ENCODE results near the gene VPS51.

VPS51 gene

DNA sequence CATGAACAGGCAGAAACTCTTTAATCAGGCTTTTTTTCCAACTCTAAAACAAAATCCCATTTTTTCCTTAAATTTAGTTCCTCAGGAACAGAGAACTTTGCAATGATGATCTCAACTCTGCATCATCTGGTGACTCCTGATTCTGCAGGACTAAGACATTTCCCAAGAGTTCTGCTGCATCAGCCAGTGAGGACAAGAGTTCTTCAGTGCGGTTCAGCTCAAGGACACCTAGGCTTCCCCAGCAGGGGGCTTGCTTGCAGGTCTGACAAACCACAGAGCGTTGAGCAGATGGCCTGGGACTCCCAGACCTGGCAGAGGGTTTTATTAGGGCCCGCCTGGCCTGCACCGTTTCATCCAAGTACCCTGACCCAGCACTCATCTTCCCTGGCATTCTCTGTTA lies 18.6 kb upstream of the VPS51 start:
- DNase-seq, result no peak

DNA sequence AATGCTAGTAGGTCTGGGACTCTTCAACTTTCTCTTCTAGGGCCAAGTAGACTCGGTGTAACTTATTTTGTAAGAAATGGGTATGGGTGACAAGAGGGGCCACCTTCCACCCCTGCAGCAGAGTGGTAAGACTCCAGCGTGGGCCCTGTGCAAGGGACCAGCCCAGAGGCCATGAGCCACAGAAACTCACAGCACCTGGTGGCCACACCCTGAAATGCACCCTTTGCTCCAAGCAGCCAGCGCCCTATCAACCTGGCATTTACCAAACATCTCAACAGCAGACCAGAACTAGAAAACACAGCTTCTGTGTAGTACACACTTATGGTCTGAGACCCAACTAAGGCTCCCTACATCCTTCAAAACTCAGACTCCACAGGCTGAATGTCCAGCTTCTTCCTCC lies 17.9 kb upstream of the VPS51 start:
- DNase-seq, result peak in 1 of 2 experiments; percentile 18

DNA sequence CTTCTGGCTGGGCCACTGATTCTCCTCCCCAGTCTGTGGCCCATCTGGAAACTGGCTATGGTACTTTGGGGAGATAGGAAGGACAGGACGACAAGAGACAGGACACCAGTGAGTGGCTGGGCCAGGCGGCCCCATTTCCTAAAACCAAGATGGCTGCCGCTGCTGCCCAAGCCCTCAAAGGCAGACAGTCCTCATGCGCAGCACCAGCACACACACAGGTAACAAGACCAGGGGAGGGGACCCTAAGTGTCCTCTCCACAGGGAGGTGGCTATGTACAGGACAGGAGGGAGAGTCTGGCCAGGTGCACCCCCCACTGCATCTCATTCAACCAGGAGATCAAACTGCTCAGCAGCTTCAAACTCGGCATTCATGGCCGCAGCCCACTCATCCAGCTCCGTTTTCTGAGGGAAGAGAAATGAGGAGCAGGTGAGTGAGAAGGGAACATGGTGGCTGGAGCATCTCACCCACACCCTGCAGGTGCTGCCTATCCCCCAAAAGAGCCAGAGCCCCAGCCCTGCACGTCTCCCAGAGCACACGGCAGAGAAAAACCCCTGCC lies 17.1 kb upstream of the VPS51 start:
- DNase-seq, result no peak

DNA sequence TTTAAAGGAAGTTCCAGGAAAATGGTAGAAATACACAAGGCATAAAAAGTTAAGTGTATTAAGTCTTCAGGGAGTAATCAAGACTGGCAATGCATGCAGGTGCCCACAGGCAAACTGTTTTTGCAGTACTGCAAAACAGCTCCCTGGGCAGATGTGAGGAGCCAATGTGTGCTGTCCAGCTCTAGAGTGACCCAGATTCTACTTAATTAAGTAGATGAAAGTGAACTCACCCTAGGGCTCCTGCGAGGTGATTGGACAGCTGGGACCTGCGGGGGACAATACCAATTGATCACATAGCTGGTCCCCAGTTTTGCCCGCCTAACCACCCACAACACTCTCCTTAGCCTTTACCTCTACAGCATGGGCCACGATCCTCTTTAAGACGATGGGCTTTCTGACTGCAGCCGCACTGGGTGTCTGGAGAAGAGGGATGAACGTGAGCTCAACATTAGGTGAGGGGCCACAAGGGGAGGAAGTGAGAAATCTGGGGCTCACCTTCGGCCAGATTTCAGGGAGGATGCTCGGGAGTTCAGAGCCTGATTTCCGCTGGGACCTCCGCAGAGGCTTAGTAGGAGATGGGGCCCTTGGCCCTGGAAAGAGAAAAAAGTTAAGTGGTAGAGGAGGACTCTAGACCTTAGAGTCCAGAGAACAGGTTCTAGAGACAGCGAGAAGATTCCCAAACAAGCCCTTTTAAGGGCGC lies 12.7 kb upstream of the VPS51 start:
- DNase-seq, result no peak

DNA sequence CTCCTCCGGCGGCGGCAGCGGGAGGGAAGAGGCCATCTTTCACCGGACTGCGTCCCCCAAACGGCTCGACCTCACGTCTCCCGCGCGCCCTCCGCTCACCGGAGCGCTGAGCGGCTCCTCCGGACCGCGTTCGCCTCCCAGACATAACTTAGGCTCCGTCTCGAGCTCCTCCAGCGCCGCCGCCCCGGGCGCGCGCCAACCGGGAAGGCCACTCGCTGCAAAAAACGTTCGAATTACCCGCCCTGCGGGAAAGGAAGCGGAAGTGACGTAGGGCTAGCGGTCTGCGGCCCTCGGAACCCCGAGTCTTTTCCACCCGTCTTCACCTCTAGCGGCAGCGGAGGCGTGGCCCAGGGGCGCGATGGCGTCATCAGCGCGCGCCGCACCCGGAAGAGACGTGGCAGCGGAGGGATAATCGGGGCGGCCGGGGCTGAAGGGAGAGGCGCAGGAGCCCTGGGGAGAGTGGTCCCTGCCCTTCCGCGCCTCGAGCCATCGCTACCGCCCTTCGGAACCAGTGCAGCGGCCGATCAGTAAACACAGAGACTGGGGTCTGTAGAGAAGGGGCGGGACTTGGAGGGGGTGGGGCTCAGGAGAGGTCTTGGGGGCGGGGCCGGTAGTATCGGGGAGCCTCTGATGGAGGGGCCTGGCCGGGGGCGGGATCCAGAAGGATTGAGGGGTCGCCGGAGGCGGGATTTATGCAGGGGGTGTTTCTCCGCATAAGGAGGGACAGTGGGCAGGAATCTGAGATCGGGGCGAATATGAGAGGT lies 12.0 kb upstream of the VPS51 start, which contains the start of the genes CDCA5 and ZFPL1:
Gene CDCA5, minus strand, starts transcription at position 207 of the 764 bp plus-strand sequence. Its CDS starts 62 bp downstream, at position 145.
Gene ZFPL1, plus strand, starts transcription at position 389 of the 764 bp plus-strand sequence. CDS start 477 bp downstream, outside the sequence.
- peak; percentile 96 to 97 for DNase-seq

DNA sequence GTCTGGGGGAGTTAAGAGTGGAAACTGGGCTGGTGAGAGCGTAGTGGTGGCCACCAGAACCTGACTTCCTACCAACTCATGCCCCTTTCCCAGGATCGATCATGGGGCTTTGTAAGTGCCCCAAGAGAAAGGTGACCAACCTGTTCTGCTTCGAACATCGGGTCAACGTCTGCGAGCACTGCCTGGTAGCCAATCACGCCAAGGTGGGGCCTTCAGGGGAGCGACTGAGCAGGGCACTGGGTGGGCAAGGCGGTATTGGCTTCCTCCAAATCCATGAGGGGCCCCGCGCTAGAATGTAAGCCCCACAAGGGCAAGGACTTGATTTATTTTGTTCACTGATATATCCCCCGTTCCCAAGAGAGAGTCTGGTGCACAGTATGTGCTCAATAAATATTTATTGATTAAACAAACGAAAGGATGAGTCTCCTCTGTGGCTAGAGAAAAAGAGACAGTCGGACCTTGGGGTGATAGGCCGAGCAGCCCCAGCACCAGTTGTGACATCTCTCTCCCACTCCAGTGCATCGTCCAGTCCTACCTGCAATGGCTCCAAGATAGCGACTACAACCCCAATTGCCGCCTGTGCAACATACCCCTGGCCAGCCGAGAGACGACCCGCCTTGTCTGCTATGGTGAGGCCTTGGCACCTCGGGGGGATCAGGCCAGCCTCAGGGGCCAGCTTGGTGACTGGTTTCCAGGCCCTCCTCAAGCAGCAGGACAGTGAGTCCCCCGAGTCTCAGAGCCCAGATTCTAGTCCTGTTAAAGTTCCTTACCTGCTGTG lies 11.2 kb upstream of the VPS51 start:
- no peak for DNase-seq

- no peak for DNase-seq
Measured at GRCh38 chr11:65085446-65085845, 10.6 kb upstream of the VPS51 start.

- no peak for DNase-seq
Measured at GRCh38 chr11:65086809-65087208, 9.2 kb upstream of the VPS51 start.

- DNase-seq, result no peak
Measured at GRCh38 chr11:65087216-65087615, 8.8 kb upstream of the VPS51 start.

DNA sequence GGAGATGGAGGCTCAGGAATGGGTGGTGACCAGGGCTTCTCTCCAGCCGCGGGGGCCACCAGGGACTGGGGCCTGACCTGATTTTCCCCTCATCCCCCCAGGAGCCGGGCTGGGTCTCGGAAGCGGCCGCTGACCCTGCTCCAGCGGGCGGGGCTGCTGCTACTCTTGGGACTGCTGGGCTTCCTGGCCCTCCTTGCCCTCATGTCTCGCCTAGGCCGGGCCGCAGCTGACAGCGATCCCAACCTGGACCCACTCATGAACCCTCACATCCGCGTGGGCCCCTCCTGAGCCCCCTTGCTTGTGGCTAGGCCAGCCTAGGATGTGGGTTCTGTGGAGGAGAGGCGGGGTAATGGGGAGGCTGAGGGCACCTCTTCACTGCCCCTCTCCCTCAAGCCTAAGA lies 8.2 kb upstream of the VPS51 start:
- DNase-seq, result no peak

DNA sequence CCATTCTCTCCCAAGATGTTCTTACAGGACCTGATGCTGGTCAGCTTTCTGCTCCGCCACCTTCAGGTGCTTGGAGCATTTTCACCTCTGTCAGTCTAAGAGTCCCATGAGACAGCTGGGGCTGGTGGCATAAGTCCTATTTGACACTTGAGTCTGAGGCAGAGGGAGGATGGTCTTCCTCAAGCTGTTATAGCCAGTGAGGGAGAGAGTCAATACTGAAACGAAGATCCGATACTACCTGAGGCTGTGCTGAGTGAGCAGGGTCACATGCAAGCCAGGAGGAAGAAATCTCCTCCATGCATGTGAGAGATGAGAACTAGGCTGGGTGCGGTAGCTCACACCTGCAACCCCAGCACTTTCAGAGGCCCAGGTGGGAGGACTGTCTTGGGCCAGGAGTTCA lies 6.4 kb upstream of the VPS51 start:
- no peak for DNase-seq

GRCh38 chr11:65090628-65091027 lies 5.4 kb upstream of the VPS51 start:
- no peak for DNase-seq

DNA sequence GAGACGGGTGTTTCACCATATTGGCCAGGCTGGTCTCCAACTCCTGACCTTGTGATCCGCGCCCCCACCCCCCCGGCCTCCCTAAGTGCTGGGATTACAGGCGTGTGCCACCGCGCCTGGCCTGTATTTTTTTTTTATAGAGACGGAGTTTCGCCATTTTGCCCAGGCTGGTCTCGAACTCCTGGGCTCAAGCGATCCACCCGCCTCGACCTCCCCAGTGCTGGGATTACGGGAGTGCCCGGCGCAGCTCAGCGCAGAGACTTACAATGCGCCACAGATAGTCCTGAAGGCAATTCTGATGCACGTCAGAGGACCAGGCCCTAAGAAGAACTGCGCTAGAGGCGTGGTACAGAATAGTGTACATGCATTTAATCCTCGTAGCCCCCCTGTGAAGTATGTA lies 587 bp upstream of the VPS51 start:
- DNase-seq, result no peak

- no peak for DNase-seq
Measured at GRCh38 chr11:65096926-65097325, 912 bp downstream of the VPS51 start.

DNA sequence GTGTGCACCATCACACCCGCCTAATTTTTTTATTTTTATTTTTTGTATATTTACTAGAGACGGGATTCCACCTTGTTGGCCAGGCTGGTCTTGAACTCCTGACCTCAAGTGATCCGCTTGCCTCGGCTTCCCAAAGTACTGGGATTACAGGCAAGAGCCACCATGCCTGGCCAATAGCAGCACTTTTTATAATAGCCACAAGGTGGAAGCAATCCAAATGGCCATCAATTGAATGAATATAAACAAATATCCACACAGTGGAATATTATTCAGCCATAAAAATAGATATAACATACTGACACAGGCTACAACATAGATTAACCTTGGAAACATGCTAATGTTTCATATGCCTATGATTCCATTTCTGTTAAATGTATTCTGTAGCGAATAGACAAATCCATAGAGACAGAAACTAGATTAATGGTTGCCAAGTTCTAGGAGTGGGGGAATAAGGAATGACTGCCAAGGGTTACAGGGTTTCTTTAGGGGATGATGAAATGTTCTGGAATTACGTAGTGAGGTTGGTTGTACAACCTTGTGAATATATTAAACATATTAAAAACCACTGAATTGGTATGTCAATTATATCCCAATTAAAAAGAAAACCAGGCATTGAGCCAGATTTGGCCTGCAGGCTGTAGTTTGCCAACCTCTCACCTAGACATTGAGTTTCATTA lies 4.8 kb downstream of the VPS51 start:
- no peak for DNase-seq

- DNase-seq, result no peak
Measured at GRCh38 chr11:65102142-65103095, 6.4 kb downstream of the VPS51 start.

- no peak for DNase-seq
Measured at GRCh38 chr11:65103476-65103875, 7.5 kb downstream of the VPS51 start.

DNA sequence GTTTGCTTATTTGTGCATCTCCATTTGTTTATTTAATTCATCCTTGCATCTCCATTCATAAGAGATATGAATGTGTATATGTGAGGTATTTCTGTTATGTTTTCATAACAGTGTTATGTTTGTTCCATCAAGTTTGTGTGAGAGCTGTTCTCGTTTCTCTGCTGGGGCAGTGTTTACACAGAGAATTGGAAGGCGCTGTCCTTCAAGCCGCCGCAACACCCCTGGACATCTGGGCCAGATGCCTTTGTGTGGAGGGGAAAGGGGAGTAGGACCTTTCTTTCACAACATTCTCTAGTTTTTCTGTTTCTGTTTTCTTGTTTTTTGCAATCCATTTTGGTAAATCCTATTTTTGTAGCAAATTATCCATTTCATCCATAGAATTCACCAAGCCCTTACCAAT lies 8.6 kb downstream of the VPS51 start:
- DNase-seq, result no peak

- DNase-seq, result no peak
Measured at GRCh38 chr11:65107078-65107477, 11.1 kb downstream of the VPS51 start.

GRCh38 chr11:65107751-65108468 lies 11.9 kb downstream of the VPS51 start:
- no peak for DNase-seq
